Fibroblast of villous mesenchyme (primary cell): ENCODE data around the gene ADARB1. TPM values are rescaled to one million over a fixed set of nuclear protein-coding genes. Genes with fewer than 3 reads are reported as not detected.

Source experiments
- DNase-seq: peaks from one replicate; pipeline ENCODE4 v3.0.0-alpha.2; 2010; ENCODE audit warnings: low read depth
- H3K4me3 ChIP-seq: 2 replicates; pipeline ENCODE4 v1.5.1; 2011; ENCODE audit warnings: low read depth, mild to moderate bottlenecking, low read length
- total RNA-seq: library from RNA; depleted of rRNA; stranded (reverse); fragments of >200 nt; gene quantifications from 2 replicates; pipeline ENCODE4 v1.2.3, GENCODE V29; 2012
- TF ChIP-seq, protein P1 (sequence below): IDR thresholded peaks from 2 replicates; pipeline ENCODE4 v1.5.1; 2012; ENCODE audit warnings: low read depth, mild to moderate bottlenecking, low read length; ENCODE audit not compliant: insufficient read depth

The ADARB1 gene
- total RNA-seq, 1 donor: 16.4 TPM

DNA sequence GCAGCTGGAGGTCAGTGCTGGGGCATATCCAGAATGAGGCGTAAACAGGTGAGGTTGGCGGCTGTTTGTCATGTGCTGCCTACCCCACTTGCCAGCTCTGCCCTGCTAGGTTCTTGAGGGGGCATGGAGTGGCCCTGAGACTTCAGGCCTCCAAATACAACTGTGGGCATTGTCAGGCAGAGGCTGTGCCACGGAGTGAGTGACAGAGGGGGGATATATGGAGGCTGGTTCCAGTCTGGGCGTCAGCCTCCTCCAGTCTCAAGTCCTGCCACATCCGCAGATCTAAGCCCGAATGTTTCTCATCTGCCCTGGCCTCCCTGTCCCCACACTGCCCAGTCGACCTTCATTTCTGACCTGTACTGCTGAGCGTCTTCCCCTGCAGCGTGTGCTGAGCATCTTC is 128.0 kb downstream of the ADARB1 start:
- TF ChIP-seq, protein P1, sequence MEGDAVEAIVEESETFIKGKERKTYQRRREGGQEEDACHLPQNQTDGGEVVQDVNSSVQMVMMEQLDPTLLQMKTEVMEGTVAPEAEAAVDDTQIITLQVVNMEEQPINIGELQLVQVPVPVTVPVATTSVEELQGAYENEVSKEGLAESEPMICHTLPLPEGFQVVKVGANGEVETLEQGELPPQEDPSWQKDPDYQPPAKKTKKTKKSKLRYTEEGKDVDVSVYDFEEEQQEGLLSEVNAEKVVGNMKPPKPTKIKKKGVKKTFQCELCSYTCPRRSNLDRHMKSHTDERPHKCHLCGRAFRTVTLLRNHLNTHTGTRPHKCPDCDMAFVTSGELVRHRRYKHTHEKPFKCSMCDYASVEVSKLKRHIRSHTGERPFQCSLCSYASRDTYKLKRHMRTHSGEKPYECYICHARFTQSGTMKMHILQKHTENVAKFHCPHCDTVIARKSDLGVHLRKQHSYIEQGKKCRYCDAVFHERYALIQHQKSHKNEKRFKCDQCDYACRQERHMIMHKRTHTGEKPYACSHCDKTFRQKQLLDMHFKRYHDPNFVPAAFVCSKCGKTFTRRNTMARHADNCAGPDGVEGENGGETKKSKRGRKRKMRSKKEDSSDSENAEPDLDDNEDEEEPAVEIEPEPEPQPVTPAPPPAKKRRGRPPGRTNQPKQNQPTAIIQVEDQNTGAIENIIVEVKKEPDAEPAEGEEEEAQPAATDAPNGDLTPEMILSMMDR: no peak
- no peak for DNase-seq

DNA sequence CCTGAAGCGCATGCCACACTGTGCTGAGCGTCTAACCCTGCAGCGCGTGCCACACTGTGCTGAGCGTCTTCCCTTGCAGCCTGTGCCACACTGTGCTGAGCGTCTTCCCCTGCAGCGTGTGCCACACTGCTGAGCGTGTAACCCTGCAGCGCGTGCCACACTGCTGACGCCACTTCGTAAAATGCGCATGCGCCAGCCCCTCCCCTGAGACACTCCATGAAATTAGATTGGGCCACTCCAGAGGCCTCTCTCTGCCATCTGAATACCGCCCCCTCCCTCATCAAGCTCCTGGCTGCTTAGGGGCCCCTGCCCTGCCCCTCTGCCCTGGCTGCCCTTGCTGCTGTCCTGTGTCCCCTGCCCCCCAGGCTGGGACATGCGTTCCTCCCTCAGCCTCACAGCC is 128.5 kb downstream of the ADARB1 start:
- no peak for DNase-seq
- no peak overlapping the region for H3K4me3 ChIP-seq
- TF ChIP-seq, protein P1: no peak

More for the DNA sequence above, 128.0 kb downstream of the ADARB1 start:
- no peak overlapping the region for H3K4me3 ChIP-seq

DNA sequence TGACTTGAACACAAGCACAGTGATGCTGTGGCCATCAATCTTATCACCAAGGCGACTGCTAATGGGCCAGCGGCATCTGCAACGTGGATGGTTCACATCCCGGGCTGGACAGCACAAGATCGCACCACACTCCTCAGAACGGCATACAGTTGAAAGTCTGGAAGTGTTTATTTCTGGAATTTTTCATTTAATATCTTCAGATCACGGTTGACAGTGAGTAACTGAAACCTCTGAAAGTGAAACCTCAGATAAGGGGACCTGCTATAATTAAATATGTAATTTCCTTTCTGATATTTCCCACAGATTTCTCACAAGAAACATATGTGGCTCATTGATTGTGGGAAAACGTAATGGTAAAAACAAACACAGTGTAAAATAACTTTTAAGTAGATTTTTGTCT is 129.6 kb downstream of the ADARB1 start:
- TF ChIP-seq, protein P1: no peak
- DNase-seq: no peak
- H3K4me3 ChIP-seq: no peak overlapping the region

DNA sequence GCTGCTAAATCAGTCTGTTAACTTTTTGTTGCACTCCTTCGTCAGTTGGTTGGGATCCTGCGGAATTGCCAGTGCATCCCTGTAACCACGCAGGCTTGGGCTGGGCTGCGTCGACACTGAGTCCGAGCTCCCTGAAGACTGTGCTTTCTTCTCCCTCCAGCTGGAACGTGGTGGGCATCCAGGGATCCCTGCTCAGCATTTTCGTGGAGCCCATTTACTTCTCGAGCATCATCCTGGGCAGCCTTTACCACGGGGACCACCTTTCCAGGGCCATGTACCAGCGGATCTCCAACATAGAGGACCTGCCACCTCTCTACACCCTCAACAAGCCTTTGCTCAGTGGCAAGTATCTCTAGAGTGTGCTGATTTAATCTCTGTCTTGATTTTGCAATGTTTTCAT is 130.0 kb downstream of the ADARB1 start:
- H3K4me3 ChIP-seq: no peak overlapping the region
- TF ChIP-seq, protein P1: no peak
- DNase-seq: no peak

DNA sequence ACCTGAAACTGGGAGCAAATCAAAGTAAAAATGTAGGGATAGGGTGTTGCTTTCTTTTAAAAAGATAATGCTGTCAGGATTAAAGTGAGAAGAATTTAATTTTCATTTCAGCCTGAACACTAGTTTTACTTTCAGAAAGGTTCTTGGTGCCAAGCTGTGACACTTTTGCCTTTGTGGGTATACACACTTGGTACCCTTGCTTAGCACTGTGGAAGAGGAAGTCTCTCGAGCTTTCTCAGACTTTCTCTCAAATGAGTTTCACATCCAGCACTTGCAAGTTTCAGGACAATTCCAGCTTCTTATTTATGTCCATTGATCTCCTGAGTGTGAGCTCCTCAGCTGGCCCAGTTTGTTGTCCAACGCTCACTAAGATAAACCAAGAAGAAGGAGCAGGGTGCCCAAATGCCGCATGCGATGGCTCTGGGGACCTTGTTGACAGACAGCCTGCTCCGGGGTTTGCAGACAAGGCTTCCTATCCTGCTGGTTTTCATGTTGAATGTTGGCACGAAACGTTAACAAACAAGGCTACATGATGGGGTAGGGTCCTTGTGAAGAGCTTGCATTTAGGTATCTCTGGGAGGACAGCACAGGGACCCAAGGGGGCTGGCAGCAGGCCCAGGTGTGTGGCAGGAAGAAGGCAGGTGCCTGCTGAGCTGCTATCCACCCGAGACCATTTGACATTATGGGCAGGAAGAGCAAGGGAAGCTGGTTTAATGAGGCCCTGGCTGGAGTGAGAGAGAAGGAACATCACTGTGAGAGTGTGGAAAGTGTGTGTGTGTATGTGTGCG is 133.7 kb downstream of the ADARB1 start:
- no peak for DNase-seq
- H3K4me3 ChIP-seq: no peak overlapping the region
- TF ChIP-seq, protein P1: no peak

DNA sequence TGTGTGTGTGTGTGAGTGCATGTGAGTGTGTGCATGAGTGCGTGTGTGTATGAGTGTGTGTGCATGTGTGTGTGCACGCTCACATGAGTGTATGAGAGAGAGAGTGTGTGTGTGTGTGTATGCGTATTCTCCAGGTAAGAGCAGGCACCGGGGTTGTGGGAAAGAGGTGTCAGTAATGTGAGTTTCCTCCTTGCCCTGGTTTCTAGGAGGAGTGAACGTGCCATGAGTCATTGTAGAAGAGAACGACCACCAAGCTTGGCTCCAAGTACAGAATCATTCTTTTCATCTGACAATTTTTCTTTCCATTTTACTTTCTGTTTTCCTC is 134.2 kb downstream of the ADARB1 start:
- H3K4me3 ChIP-seq: no peak overlapping the region
- DNase-seq: no peak

More for the DNA sequence above, 134.2 kb downstream of the ADARB1 start:
- TF ChIP-seq, protein P1: no peak
